H1 (cell line): ENCODE results near the gene NOTCH2. TPM values are rescaled to one million over a fixed set of nuclear protein-coding genes. Genes with fewer than 3 reads are reported as not detected.

ENCODE experiments used
- BRCA1 ChIP-seq: IDR thresholded peaks from 2 replicates; pipeline ENCODE4 v1.6.1; 2012; ENCODE audit warnings: low read depth, low read length, improper control_type of control experiment
- CBX5 ChIP-seq: fragments of 300-800, 300-1000 bp; sonication (generic); IDR thresholded peaks from 2 replicates; pipeline ENCODE4 v1.7.1; 2016; ENCODE audit warnings: antibody characterized with exemption, low read length, low read depth
- CHD7 ChIP-seq: fragments of 300-600 bp; sonication (generic); IDR thresholded peaks from 2 replicates; pipeline ENCODE4 v1.7.1; 2012; ENCODE audit warnings: low read length, moderate library complexity, mild to moderate bottlenecking, inconsistent platforms; ENCODE audit not compliant: insufficient replicate concordance
- CREB1 ChIP-seq: IDR thresholded peaks from 2 replicates; pipeline ENCODE4 v1.6.1; 2012; ENCODE audit warnings: inconsistent platforms
- MAX ChIP-seq: IDR thresholded peaks from 2 replicates; pipeline ENCODE4 v1.6.1; 2012; ENCODE audit warnings: inconsistent platforms
- POLR2A ChIP-seq, 2 experiments: IDR thresholded peaks; 1 replicate in 1 of 2; 2 replicates in 1 of 2; pipeline ENCODE4 v1.6.1; 2011; ENCODE audit warnings: low read depth in 2 of 2, low read length in 2 of 2, mild to moderate bottlenecking in 2 of 2; ENCODE audit errors: control extremely low read depth in 1 of 2
- RNF2 ChIP-seq: fragments of 200-900, 300-1000 bp; sonication (generic); IDR thresholded peaks from 2 replicates; pipeline ENCODE4 v1.7.1; 2016; ENCODE audit warnings: borderline replicate concordance, low read depth, mild to moderate bottlenecking, antibody characterized with exemption, low read length; ENCODE audit not compliant: poor library complexity, severe bottlenecking; ENCODE audit errors: missing control alignments
- SAP30 ChIP-seq: fragments of 300-600 bp; sonication (generic); IDR thresholded peaks from 2 replicates; pipeline ENCODE4 v1.7.1; 2012; ENCODE audit warnings: low read length, moderate library complexity, mild to moderate bottlenecking, inconsistent platforms; ENCODE audit not compliant: insufficient read depth, insufficient replicate concordance
- SUZ12 ChIP-seq: fragments of 200-600 bp; sonication (generic); IDR thresholded peaks from 2 replicates; pipeline ENCODE4 v1.6.1; 2012; ENCODE audit warnings: mild to moderate bottlenecking, inconsistent platforms, low read length, moderate library complexity, mixed read lengths
- TAF1 ChIP-seq: IDR thresholded peaks from 2 replicates; pipeline ENCODE4 v1.6.1; 2011; ENCODE audit warnings: mild to moderate bottlenecking, low read depth, low read length
- TBP ChIP-seq: IDR thresholded peaks from 2 replicates; pipeline ENCODE4 v1.6.1; 2011; ENCODE audit warnings: low read depth, low read length, improper control_type of control experiment
- polyA plus RNA-seq, 7 experiments: library from polyadenylated mRNA; depleted of rRNA in 3 of 7; stranded (reverse) in 5 of 7; unstranded in 2 of 7; fragments of >200 nt in 5 of 7; fragments of 200-250 nt in 2 of 7; gene quantifications; 1 replicate in 5 of 7; 2 replicates in 1 of 7; 4 replicates in 1 of 7; pipeline versions ENCODE4 v1.2.1 to v1.2.3, GENCODE V29; 2011 to 2013; ENCODE audit warnings: missing spikeins in 2 of 7, mixed read lengths in 2 of 7
- total RNA-seq: library from RNA; stranded (reverse); fragmentation: NEBNext Ultra II Directional; extraction: Animal tissue kit (Norgen Biotek cat#: 25700); gene quantifications from 2 replicates; pipeline ENCODE4 v1.2.1, GENCODE V29; 2021

The NOTCH2 gene
- total and polyA plus RNA-seq, 2 of the 8 experiments (the other 6 are each of a cell fraction or from before 2014, with no cell fraction given), result 17.7 to 63.0 TPM

- no peak for TF ChIP-seq CHD7
- TF ChIP-seq POLR2A (IDR thresholded peaks at IDR 0.05; ENCODE audit: control extremely low read depth in 1 of 2, low read depth in 2 of 2, low read length in 2 of 2), result no peak
- no peak for TF ChIP-seq TBP
- no peak for TF ChIP-seq RNF2
- no peak for TF ChIP-seq SUZ12
- no peak for TF ChIP-seq MAX
- no peak for TF ChIP-seq CREB1
- no peak for TF ChIP-seq TAF1
- TF ChIP-seq SAP30, result no peak
- TF ChIP-seq BRCA1, result no peak
- TF ChIP-seq CBX5, result no peak
These were observed 197.6 kb downstream of the NOTCH2 start (continued) for GRCh38 chr1:119871881-119872280.
